Heart right ventricle (tissue), 16 donors: ENCODE measurements around the gene NOL12. TPM values are rescaled to one million over a fixed set of nuclear protein-coding genes. Genes with fewer than 3 reads are reported as not detected.

Experiments
- ATAC-seq, 8 donors: fragments of 200-7000 bp; cut with Tn5 transposase; one replicate each; pipeline ENCODE4 v1.9.1; 2020; ENCODE audit warnings: mild to moderate bottlenecking in 8 of 8, moderate library complexity in 8 of 8, moderate number of reproducible peaks in 1 of 8
- DNase-seq, 2 donors: peaks; one replicate each; pipeline ENCODE4 v3.0.0-alpha.2; 2020
- H3K27ac ChIP-seq, 10 donors: fragments of 200-600 bp; sonication (generic) in 2 of 10; one replicate each; pipeline versions ENCODE4 v1.5.0 to v1.8.0; 2020 to 2022; ENCODE audit warnings: mild to moderate bottlenecking in 3 of 10
- H3K27me3 ChIP-seq, 7 donors: fragments of 200-600 bp; one replicate each; pipeline ENCODE4 v1.8.0; 2021 to 2022; ENCODE audit warnings: mild to moderate bottlenecking in 2 of 7
- H3K36me3 ChIP-seq, 9 donors: fragments of 200-600 bp; sonication (generic) in 1 of 9; one replicate each; pipeline versions ENCODE4 v1.5.0 to v1.8.0; 2020 to 2022; ENCODE audit warnings: mild to moderate bottlenecking in 2 of 9
- H3K4me1 ChIP-seq, 9 donors: fragments of 200-600 bp; sonication (generic) in 1 of 9; one replicate each; pipeline versions ENCODE4 v1.5.0 to v1.8.0; 2020 to 2022; ENCODE audit warnings: mild to moderate bottlenecking in 4 of 9
- H3K4me3 ChIP-seq, 10 donors: fragments of 200-600 bp; sonication (generic) in 2 of 10; one replicate each; pipeline versions ENCODE4 v1.5.0 to v1.8.0; 2020 to 2022; ENCODE audit warnings: mild to moderate bottlenecking in 7 of 10, moderate library complexity in 2 of 10
- H3K9me3 ChIP-seq, 11 donors: fragments of 200-600 bp in 10 of 11; sonication (generic) in 2 of 11; one replicate each; pipeline versions ENCODE4 v1.5.0 to v1.8.0; 2013 to 2022; ENCODE audit warnings: mild to moderate bottlenecking in 2 of 11, control low read depth in 1 of 11, moderate library complexity in 1 of 11
- CTCF ChIP-seq, 9 donors: fragments of 200-600 bp; sonication (generic) in 2 of 9; IDR thresholded peaks; one replicate each; pipeline versions ENCODE4 v1.5.0 to v1.8.0; 2021 to 2022; ENCODE audit warnings: antibody characterized with exemption in 9 of 9, mild to moderate bottlenecking in 5 of 9, moderate library complexity in 1 of 9
- WGBS, 2 donors: extraction: QIAGEN DNeasy Blood & Tissue Kit; methylation state at CpG; one replicate each; pipeline ENCODE4 v1.1.7; 2013; ENCODE audit warnings: inconsistent platforms in 1 of 2; 5-methylcytosine and 5-hydroxymethylcytosine counted together
- intact Hi-C, 10 donors: fragments of 100-400 bp; cut with DNase I; formaldehyde crosslinking; loops; one replicate each; pipeline versions ENCODE4 v1.11.1 to v1.14.2; 2022
- polyA plus RNA-seq, 2 donors: library from polyadenylated mRNA; stranded (reverse); fragments of 200-250 nt; gene quantifications; one replicate each; pipeline ENCODE4 v1.2.3, GENCODE V29; 2013
- total RNA-seq, 10 donors: library from RNA; stranded (reverse); fragmentation: NEBNext Ultra II Directional in 3 of 10; extraction: Animal tissue kit (Norgen Biotek cat#: 25700) in 3 of 10; gene quantifications; one replicate each; pipeline versions ENCODE4 v1.2.1 to v1.2.4, GENCODE V29; 2021 to 2023
- donor health status: Arrhythmogenic right ventricular cardiomyopathy.
- donor health status: ischemic (EF 13 %, LVEDD 7.1; RV severe dilation, severe dysfunction).
- donor health status: healthy with polysubstance abuse.
- donor health status: DM: no; HTN: yes; CAD: no.
- donor health status: DM: no; HTN: no; CAD: no.
- donor health status: ischemic (EF 25% LVEDD 6.9; RV normal size, moderate dysfunction).
- donor health status: ischemic (EF 25% LVEDD 5.7; RV mildly dilated, moderate dysfunction).
- donor health status: healthy.
- donor health status: DM: yes; HTN: yes; CAD: no.
- donor health status: Ischemic cardiomyopathy.
- donor health status: ischemic (EF 35%, LVEDD 5.7; RV mildly dilated, moderate dysfunction).
- donor health status: nonischemic (EF 11% LVEDD 7.7; RV severe dilation, severe dysfunction).
- donor health status: DM: yes; HTN: yes; CAD: no.
- donor health status: PGD.
- donor health status: ischemic (EF 29% LVEDD 5.4; RV normal size, mild dysfunction).
- donor health status: nonischemic (EF 23%, LVEDD 6.1; RV moderate dilation, normal function).

Gene NOL12
- total and polyA plus RNA-seq, 12 donors: 10.8 to 35.3 (median 13.3) TPM

GRCh38 chr22:37674951-37675929 is 10.9 kb upstream of the NOL12 start, which contains the start of gene LGALS1:
Gene LGALS1 (plus strand): TSS chr22:37675636. CDS start chr22:37675703, 67 bp downstream.
- Histone ChIP-seq H3K4me1 (peaks cover 10 to 53% (median 44%) of the 10 kb centered on the region in 9 donors), H3K36me3 (peaks cover 0 to 30% (median 3%) of the 10 kb centered on the region in 9 donors), H3K27ac (peak within 1 kb of the TSS; percentile 88 to 99 (median 95)), H3K27me3 (no peaks in the 10 kb centered on the region), H3K4me3 (peak within 1 kb of the TSS; percentile 23 to 79 (median 72)), H3K9me3 (no peaks in the 10 kb centered on the region)
- peak in 3 of 9 donors; percentile 51 to 57 (median 53) for TF ChIP-seq CTCF (IDR thresholded peaks at IDR 0.05)
- ATAC-seq (peak; percentile 86 to 94 (median 90)), DNase-seq (peak; percentile 96 to 99)
- intact Hi-C loops: loop anchor here in 3 of 10 donors (1.0 to 5.0 kb wide), 4 partner anchors 16 to 78 kb away; partner anchors contain the start of gene PDXP (in 3 of the 3)
- WGBS, 2 donors: 3% methylated on average over 34 of the region's 34 CpGs

- no peaks in the 10 kb centered on the region for H3K9me3 ChIP-seq
- H3K36me3 ChIP-seq: peaks cover 0 to 38% (median 3%) of the 10 kb centered on the region in 9 donors
- peak; percentile 66 to 70 for DNase-seq
- ATAC-seq: peak; percentile 0 to 52 (median 25)
- peak overlapping the region; percentile 23 to 79 (median 72) for H3K4me3 ChIP-seq
- H3K27ac ChIP-seq: peak overlapping the region; percentile 88 to 99 (median 95)
- no peaks in the 10 kb centered on the region for H3K27me3 ChIP-seq
- TF ChIP-seq CTCF (IDR thresholded peaks at IDR 0.05): no peak
- intact Hi-C loops: loop anchor here in 4 of 10 donors (1.0 to 5.0 kb wide), 4 partner anchors 17 to 77 kb away; partner anchors contain the start of gene PDXP (in 4 of the 4)
- peaks cover 10 to 57% (median 48%) of the 10 kb centered on the region in 9 donors for H3K4me1 ChIP-seq
- 8 to 9% methylated on average over 17 of the region's 17 CpGs for WGBS, 2 donors
Measured at GRCh38 chr22:37675930-37676735, 10.0 kb upstream of the NOL12 start.

GRCh38 chr22:37676736-37677492 is 9.2 kb upstream of the NOL12 start:
- peaks cover 12 to 64% (median 55%) of the 10 kb centered on the region in 9 donors for H3K4me1 ChIP-seq
- WGBS, 2 donors: 3 to 5% methylated on average over 42 of the region's 42 CpGs
- intact Hi-C loops: loop anchor here in 2 of 10 donors (2.0 to 5.0 kb wide), 2 partner anchors 18 to 70 kb away; partner anchors contain the start of gene PDXP (in 1 of the 2)

More at GRCh38 chr22:37676736-37677492, 9.2 kb upstream of the NOL12 start:
- Histone ChIP-seq H3K9me3 (no peaks in the 10 kb centered on the region), H3K27ac (peak overlapping the region; percentile 88 to 99 (median 95)), H3K36me3 (peaks cover 0 to 38% (median 3%) of the 10 kb centered on the region in 9 donors), H3K4me3 (peak overlapping the region; percentile 23 to 79 (median 72)), H3K27me3 (no peaks in the 10 kb centered on the region)
- ATAC-seq (peak; percentile 22 to 62 (median 36)), DNase-seq (peak; percentile 82 to 89)
- no peak for TF ChIP-seq CTCF (IDR thresholded peaks at IDR 0.05)
